ENCODE data around the gene POU3F1.

Gene POU3F1

DNA sequence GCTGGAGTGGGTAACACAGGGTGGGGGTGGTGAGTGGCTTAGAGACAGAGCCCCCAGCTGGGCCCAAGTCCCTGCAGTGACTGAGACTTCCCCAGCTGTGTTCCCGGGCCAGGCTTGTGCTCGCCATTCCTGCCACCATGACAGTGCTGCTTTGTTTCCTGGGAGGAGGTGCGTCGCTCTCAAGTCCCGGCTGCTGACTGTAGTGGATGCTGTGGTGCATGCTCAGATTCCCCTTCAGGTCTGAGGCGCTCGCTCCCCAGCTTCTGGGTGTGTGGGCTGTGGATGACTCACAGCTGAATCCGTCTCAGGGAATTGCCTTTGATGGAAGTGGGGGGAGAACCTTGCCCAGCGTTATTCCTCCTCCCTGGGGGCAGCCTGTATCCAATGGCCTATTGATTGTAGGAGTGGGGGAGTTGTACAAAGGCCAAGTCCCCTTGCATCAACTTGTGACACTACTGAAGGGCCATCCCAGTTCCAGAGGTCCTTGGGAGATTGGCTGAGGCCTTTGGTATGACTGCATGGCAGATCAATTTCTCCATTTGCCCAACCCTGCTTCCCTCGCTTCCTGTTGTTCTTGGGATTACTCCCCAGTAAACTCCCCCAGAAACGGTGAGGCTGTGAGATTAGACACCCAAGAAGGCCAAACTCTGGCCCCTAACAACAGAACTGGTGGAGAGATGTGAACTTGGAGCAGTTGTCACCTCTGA is 17.8 kb upstream of the POU3F1 start:
- H3K4me3 ChIP-seq (ENCODE audit: low read length): no peak overlapping the region
- TF ChIP-seq CTCF (IDR thresholded peaks at IDR 0.05; ENCODE audit: insufficient read depth, low read depth, low read length, missing control alignments): peak; percentile 13
- peak; percentile 88 for DNase-seq (ENCODE audit: low read depth)

DNA sequence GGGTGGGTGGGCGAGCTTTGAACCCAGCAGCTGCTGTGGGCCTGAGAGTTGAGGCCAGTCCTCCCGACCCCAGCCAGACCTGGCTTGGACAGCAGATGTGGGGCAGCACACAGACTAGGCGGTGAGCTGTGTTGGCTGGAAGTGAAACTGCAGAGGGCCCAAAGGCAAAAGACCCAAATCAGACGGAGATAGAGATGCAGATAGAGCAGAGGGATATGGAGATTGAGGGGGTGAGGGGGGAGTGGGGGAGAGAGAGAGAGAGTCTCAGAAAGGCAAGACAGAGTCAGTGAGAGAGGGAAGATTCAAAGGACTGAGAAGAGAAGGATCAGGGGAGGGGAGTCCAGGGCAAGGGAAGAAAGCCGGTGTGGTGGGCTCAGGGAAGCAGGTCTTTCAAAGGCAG is 17.0 kb upstream of the POU3F1 start:
- TF ChIP-seq CTCF (IDR thresholded peaks at IDR 0.05; ENCODE audit: insufficient read depth, low read depth, low read length, missing control alignments): no peak
- no peak overlapping the region for H3K4me3 ChIP-seq (ENCODE audit: low read length)

GRCh38 chr1:38062361-38063288 is 16.0 kb upstream of the POU3F1 start:
- no peak for TF ChIP-seq CTCF (IDR thresholded peaks at IDR 0.05; ENCODE audit: insufficient read depth, low read depth, low read length, missing control alignments)
- DNase-seq (ENCODE audit: low read depth): no peak
- H3K4me3 ChIP-seq (ENCODE audit: low read length): no peak overlapping the region

More for the DNA sequence above, 17.0 kb upstream of the POU3F1 start:
- no peak for DNase-seq (ENCODE audit: low read depth)

GRCh38 chr1:38061883-38062328 is 15.3 kb upstream of the POU3F1 start:
- TF ChIP-seq CTCF (IDR thresholded peaks at IDR 0.05; ENCODE audit: insufficient read depth, low read depth, low read length, missing control alignments): no peak
- DNase-seq (ENCODE audit: low read depth): no peak
- H3K4me3 ChIP-seq (ENCODE audit: low read length): no peak overlapping the region

DNA sequence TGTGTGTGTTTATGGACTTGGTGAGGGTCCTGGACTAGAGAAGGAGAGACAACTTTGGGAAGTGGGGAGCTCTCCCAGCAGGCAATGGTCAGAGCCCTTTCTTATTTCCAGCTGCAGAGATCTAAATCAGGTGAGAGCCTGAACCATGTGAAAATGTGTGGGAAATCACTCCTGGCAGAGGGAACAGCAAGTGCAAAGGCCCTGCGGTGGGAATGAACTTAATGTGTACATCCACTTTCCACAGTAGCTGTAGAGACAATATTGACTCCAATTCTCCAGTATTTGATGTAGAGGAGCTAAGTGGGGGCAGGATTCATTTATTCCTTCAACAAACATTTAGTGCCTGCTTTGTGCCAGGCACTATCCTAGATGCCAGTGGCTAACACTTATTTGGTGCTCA is 14.7 kb upstream of the POU3F1 start:
- DNase-seq (ENCODE audit: low read depth): no peak
- H3K4me3 ChIP-seq (ENCODE audit: low read length): no peak overlapping the region
- TF ChIP-seq CTCF (IDR thresholded peaks at IDR 0.05; ENCODE audit: insufficient read depth, low read depth, low read length, missing control alignments): no peak

DNA sequence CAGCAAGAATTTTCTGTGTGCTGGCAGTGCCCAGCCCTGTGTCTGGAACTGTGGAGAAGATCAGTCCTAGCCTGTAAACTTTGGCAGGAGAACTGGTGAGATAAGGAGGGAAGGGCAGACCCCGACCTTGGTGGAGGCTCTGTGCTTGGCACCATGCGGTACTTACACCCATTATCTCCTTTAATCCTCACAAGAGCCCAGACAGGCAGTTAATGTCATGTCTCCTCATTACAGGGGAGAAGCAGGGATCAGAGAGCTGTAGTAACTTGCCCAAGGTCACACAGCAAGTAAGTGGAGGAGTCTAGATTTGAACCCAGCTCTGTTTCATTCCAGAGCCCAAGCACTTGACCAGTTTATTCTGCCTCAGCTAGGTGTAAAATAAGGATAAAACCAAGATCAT is 13.9 kb upstream of the POU3F1 start:
- DNase-seq (ENCODE audit: low read depth): no peak
- H3K4me3 ChIP-seq (ENCODE audit: low read length): no peak overlapping the region
- TF ChIP-seq CTCF (IDR thresholded peaks at IDR 0.05; ENCODE audit: insufficient read depth, low read depth, low read length, missing control alignments): no peak
